COR-L47 (cell line): ENCODE results near the gene TUBB3.
"Not testable (repeated sequence)": the region's sequence is repeated elsewhere in the genome, so short reads cannot be mapped to it uniquely, and the experiment has no call there.

Experiments
- DNase-seq: peaks from one replicate; lab custom pipeline; 2025; lab: John Stamatoyannopoulos, UW

TUBB3 gene

DNA sequence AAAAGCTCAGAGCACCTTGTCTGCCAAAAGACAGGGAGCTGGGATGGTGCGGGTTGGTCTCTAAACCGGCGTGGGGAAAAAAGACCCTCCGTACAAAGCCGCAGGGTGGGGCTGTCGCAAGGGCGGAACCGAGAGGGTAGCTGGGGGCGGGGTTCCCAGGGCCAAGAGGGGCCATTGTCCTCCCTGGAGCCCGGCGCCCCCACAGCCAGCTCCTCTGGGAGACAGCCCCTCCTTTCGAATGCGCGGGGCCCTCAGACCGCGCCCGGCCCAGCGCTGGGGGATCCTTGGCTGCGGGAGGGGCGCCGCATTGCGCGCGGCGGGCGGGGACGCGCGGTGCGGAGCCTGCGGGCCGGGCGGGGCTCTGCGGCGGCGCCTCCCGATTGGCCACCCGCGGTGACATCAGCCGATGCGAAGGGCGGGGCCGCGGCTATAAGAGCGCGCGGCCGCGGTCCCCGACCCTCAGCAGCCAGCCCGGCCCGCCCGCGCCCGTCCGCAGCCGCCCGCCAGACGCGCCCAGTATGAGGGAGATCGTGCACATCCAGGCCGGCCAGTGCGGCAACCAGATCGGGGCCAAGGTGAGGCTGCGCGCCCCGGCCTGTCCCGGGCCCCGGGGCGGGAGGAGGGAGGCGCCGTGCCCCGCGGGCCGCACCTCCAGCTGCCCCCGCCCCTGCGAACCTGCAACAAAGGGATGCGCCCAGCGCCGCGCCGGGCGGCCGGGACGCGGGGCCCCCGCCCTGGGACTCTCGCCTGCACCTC is at the start of gene TUBB3:
Gene TUBB3 (plus strand): TSS at position 459 of the 756 bp plus-strand sequence. CDS start 60 bp downstream, at position 519.
- peak; percentile 86 for DNase-seq

DNA sequence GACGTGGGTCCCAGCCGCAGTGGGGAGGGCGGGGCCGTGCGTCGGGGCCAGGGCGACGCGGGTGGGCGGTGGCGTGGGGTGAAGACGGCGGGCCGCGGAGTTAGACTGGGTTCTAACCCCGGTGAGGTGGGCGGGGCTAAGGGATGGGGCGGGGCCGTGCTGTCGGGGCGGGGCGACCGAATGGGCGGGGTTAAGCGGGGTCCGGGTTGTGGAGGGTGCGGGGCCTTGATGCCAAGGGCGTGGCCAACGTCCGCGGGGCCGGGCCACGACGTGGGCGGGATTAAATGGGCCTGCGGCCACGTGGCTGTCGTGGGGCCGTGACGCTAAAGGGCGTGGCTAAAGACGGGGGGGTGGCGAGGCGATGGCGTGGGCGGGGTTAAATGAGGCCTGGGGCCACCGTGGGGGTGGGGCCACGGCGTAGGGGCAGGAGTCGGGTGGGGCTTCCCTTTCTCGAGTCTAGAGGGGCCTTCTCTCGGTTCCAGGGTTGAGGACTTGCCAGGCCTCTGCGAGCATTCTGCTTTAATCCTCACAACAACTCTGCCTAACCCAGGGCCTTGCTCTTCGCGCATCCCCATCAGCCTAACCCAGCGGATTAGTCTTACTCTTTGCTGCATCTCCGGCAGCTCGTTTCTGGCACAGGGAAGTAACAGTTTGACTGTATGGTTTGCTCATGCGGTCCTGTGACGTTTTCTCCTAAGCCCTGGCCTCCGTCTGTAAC is 49.0 kb upstream of the TUBB3 start:
- DNase-seq = peak; percentile 85

DNA sequence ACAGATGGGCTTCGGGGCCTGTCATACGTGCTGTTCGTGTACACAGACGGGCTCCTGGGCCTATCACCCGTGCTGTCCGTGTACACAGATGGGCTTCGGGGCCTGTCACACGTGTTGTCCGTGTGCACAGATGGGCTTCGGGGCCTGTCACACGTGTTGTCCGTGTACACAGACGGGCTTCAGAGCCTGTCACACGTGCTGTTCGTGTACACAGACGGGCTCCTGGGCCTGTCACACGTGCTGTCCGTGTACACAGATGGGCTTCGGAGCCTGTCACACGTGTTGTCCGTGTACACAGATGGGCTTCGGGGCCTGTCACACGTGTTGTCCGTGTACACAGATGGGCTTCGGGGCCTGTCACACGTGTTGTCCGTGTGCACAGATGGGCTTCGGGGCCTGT is 44.0 kb upstream of the TUBB3 start:
- not testable (repeated sequence) for DNase-seq

DNA sequence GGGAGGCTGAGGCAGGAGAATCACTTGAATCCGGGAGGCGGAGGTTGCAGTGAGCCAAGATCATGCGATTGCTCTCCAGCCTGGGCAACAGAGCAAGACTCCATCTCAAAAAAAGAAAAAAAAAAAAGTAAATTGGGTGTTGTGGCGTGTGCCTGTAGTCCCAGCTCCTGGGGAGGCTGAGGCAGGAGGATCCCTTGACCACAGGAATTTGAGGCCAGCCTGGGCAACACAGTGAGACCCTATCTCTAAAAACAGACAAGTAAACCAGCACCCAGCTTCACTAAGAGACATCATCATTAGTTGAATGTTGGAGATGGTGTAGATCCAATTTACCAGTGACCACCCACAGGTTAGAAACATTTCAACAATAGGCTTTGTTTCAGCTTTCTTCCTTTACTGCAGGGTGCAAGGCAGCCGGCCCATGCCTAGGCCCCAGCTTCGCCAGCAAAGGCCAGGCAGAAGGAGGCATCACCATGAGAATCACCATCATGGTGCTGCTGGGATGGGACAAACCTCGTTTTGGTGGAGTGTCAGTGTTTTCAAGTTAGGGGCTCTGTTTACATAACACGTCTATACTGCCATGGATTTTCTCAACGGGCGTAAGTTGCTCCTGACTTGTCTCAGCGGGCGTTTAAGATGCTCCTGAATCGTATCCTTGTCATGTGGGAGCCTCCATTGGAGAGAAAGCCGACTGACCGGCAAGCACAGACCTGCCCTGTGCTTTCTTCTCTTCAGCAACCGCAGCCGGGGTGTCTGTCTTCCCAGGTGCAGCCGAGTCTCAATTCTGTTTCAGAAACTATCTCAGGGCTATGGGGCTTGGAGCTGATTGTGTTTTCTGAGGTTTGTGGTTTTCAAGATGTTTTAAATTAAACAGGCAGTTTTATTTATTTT is 42.4 kb upstream of the TUBB3 start:
- DNase-seq = no peak

DNA sequence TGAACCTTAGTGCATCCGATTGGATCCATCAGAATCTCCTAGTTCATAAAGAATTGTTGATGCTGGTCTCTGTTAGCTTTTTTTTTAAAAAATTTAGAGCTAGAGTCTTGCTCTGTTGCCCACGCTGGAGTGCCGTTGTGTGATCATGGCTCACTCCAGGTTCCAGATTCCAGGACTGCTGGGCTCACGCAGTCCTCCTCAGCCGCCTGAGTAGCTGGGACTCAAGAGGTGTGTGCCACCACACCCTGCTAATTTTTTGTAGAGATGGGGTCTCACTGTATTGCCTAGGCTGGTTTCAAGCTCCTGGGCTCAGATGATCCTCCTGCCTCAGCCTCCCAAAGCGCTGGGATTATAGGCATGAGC is 41.8 kb upstream of the TUBB3 start:
- DNase-seq = no peak

DNA sequence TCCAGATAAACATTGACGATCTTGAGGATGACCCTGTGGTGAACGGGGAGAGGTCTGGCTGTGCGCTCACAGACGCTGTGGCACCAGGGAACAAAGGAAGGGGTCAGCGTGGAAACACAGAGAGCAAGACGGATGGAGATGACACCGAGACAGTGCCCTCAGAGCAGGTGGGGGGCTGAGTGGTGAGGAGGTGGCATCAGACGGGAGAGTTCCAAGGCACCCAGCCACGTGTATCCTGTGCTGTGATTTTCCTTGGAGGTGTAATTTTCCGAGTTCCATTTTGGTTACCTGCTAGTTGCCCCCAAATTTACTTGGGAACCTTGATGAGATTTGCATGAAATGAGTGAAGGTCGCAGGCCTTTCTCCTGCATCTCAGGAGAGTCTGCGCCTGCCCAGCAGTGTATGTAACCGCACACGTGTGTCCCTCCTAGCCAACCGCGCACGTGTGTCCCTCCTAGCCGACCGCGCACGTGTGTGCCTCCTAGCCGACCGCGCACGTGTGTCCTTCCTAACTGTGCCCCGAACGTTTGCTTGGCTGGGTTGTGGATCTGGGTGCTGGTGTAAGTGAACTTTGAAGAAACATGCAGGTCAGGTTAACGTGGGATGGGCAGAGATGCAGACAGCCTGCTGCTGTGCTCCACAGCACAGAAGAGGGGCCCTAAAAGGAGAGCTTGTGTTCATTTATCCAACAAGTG is 39.6 kb upstream of the TUBB3 start:
- DNase-seq = no peak

DNA sequence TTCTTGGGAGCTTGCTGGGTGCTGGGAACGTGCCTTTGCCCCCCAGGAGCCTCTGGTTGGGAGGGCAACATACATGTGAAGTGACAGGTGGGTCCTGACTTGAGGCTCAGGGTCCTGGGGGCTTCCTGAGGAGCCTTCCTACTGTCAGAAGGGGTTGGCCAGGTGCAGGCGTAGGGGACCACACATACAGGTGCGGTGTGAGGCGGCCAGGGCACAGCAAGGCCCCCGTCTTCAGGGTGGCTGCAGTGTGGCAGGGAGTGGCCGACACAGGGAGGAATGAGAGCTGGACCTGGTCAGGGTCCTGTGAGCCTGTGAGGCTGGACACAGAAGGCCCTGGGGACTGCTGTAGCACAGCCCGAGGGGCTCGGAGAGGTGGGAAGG is 39.1 kb upstream of the TUBB3 start:
- no peak for DNase-seq

DNA sequence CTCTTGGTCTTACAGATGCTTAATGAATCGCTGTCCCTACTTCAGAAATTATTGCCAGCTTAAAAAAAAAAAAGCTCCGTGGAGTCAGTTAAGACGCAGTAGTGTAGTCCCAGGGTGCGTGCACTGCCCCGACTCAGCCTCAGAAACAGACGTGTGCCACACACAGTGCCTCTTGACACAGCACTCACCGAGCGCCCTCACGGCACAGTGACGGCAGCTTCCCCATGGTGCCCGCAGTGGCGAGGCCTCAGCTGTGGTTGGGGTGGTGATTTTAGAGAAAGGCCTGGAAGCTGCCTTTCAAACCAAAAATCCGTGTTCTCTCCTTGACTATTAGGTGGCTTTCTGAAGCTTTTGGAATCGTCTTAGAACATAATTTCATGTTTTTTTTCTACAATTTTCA is 35.9 kb upstream of the TUBB3 start:
- DNase-seq = no peak

DNA sequence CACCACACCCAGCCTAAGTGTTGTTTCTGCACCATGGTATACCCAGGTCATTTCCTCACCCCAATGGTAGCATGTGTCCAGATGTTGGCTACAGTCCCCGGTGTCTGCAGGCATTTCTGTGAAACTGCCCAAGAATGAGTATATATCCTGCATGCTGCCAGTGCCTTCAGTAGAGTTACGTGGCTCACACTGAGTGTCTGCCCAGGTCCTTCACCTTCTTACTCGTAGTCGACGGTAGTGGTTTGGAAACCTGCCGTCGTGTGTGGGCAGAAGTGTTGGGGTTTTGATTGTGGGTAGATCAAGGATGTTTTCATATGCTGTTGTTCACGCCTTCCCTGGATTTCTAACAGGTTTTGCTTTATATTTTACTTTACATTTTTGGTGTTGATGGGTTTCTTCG is 32.9 kb upstream of the TUBB3 start:
- DNase-seq = no peak

DNA sequence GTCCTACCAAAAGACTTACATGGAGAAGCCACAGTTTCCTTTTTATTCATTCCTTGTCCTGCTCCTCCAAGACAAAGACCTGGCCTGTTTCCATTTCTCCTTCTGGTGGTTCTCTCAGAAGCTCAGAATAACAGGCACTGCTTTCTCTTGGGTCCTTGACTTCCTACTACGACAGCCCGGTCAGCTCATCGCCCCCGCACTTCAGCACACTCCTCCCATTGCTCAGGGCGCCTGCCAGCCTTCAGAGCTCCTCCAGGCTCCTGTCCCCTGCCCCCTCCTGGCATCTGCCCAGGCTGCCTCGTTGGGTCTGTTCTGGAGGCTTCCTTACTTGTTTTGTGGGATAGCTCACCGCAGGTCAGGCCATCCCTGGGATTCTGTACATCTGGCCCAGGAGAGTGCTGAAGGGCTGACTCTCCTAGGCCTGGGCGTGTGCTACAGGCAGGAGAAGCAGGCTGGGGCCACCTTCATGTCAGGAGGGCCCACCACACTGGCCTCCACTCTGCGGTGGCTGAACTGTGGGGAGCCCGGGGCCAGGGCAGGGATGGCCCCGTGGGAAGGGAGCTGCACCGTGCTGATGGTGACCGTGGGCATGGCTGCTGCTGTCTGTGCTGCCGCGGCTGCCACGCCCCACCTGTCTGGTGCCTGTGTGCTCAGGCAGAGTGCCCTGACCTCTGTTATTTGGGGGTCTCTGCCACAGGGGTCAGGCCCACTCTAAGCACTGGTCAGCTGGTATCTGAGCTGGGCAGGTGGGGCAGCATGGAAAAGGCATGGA is 32.1 kb upstream of the TUBB3 start:
- no peak for DNase-seq

DNA sequence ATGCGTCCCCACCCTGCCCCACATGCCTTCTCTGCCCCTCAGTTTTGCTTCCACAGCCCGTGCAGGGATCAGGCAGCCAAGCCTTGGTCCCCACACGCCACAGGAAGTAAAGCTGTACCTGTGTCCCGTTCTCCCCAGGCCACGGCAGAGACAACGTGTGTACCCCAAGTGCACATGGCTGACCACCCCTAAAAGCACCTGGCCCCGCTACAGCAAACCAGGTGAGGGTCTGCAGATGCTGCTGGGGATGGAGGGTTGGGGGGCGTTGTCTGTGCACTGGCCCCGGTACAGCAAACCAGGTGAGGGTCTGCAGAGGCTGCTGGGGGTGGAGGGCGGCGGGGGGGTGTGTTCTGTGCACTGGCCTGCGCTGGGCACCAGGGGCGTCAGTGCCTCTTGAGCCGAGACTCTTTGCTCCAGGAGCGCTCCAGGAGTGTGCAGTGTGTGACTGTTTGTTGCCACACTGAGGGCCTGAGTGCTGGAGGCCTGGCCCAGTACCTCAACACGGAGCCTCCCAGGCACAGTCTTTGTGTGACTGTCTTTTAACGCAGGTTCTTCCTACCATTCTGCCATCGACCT is 31.0 kb upstream of the TUBB3 start:
- no peak for DNase-seq

DNA sequence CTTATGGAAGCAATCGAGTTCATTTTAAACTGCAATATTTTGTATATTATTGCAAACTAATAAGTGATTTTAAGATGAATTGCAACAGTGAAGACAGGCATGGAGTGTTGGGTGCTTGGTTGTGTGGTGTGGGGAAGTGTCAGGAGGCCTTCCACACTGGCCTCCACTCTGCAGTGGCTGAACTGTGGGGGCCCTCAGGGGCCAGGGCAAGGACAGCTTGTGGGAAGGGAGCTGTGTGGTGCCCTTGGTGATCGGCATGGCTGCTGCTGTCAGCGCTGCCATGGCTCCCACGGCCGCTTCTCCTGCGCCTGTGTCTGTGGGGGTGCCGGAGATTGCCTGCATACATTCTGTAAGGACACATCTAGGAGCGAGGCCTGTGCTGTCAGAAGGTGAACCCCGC is 30.5 kb upstream of the TUBB3 start:
- DNase-seq = no peak

DNA sequence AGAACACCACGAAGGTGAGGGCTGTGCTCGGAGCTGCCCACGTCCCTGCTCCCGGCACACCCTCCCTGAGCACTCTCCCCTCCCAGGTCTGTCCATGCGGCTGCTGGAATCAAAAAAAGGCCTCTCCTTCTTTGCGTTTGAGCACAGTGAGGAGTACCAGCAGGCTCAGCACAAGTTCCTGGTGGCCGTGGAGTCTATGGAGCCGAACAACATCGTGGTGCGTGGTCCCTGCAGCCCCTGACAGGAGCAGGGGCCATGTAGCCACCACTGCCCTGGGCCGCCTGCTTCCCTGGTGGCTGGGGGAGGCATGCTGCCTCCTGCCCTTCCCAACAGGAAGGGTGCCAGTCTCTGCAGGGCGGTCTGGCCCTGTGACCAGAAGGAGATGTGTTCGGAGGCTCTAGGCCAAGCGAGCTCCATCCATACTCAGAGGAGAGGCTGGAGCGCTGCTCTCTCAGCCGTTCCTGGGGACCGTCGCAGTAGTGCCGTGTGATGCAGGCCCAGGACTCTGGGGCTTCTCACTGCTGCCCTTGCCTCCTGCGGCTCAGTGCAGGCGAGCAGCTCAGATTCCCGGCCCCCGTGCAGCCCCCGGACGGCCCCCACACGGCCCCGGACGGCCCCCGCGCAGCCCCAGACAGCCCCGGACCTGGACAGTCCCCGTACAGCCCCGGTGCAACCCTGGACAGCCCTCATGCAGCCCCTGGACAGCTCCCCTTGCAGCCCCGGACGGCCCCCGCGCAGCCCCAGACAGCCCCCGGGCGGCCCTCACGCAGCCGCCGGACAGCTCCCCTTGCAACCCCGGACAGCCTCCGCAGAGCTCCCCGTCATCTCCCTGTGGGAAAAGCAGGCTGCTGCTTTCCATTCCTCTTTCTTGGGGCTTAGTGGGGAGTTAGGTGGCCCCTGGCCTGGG is 29.2 kb upstream of the TUBB3 start:
- DNase-seq = no peak

DNA sequence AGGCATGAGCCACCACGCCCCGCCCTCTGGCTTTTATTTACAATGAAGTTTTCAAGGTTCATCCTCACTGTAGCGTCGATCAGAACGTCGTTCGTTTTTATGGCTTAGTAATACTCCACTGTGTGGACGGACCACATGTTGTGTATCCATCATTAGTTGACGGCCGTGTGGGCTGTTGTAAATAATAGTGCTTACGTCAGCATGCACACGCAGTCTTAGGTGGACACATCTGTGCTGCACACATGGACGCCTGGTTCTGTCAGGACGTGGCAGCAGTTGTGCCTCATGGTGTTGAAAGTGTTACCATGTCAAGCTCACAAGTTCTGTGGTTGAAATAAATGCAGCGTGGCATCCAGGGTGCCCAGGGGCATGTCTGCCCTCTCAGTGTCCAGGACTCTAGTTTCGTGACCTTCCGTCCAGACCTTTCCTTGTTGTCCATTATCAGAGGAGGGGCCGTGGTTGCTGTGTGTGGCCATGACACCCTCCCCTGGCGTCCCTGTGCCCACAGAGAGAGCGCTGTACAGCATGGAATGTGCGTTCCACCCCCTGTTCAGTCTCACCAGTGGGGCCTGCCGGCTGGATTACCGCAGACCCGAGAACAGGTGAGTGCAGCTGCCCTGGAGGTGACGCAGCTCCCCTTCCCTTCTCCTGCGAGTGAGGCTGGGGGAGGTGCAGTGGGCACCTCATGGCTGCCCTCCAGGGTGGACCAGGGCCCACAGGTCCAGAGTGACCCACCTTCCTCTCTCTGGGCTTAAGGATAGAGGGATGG is 27.5 kb upstream of the TUBB3 start:
- no peak for DNase-seq

DNA sequence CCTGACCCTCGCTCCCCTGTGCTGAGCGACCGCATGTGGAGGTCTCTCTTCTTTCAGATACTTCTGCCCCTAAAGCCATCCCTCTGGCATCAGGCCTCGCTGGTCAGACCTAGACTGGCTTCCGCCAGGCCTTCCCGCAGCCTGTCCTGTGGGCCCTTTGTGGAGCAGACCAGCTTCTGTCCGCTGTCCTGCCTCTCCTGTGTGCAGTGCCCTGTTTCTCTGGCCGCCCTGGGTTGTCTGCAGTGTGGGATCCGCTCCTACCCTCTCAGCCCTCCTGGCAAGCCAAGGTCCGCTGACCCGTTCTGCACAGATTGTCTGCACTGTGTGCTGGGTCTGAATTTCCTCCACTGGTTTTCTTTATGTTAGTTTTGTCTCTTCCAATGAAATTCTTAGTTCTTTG is 25.9 kb upstream of the TUBB3 start:
- no peak for DNase-seq

DNA sequence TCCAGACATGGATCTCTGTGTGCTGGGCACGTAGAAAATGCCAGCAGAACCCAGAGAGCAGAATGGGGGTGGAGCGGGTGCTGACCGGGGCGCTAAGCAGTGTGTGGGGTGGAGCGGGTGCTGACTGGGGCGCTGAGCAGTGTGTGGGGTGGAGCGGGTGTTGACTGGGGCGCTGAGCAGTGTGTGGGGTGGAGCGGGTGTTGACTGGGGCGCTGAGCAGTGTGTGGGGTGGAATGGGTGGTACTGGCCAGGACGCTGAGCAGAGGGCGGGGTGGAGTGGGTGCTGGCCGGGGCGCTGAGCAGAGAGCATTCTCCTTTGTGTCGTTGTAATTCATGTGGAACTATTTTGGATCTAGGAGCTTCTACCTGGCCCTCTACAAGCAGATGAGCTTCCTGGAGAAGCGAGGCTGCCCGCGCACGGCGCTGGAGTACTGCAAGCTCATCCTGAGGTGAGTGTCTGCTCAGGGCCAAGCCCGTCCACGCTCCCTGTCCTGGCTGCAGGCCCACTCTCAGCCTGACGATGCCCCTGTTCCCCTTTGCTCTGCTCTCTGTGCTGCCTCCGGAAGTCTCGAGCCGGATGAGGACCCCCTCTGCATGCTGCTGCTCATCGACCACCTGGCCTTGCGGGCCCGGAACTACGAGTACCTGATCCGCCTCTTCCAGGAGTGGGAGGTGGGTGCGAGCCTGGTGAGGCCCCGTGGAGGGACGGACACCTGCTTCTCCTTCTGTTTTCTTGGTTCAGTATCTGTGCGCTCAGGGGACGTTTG is 24.8 kb upstream of the TUBB3 start:
- DNase-seq = no peak

DNA sequence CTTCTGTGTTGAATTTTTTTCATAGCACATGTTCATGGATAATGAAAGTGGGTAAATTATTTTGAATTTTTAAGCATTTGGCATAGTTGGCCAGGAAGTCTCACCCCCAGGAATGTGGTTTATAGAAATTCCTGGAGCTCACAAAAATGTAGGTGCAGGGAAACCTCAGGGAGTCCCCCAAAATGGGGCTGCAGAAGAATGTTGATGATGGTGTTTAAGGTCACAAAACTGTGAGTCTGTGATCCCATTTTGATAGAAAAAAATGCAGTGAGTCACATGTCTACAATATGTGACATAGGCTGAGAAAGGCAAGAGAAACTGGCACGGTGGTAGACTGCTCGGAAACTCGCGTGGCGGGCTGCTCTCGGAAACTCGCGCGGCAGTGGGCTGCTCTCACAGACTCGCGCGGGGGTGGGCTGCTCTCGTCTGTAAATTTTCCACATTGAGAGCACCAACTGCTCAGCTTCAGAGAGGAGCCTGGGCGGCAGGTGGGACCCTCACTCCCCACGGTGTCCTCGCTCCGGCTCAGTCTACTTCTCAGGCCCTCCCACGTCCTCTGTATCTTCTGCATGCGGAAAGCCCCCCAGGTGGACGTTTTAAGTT is 23.2 kb upstream of the TUBB3 start:
- no peak for DNase-seq

DNA sequence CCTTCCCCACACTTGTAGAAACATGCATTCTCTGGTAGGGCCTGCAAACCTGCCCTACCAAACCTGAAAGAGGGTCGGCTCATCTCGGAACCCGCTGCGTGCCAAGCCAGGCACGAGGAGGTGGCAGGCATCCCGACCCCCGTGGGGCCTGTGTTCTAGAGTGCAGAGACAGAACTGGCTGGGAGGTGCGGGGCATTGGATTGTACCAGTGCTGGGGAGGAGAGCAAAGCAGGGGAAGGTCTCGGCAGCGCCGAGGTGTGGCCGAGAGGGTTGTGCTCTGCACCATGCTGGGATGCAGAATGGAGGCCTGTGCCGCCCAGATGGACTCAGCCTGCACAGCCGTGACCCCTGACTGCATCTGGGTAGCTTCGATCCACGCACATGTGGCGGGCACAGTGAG is 22.3 kb upstream of the TUBB3 start:
- no peak for DNase-seq
